GM18873 (cell line): ENCODE data around the gene APC.

ENCODE experiments used
- ATAC-seq: cut with Tn5 transposase; IDR thresholded peaks from one replicate; pipeline ENCODE4 v1.9.1; 2021; ENCODE audit warnings: mild to moderate bottlenecking, moderate library complexity, moderate number of reproducible peaks; ENCODE audit not compliant: unreplicated experiment, low FRiP score

Gene APC

GRCh38 chr5:112776301-112776856 lies 38.7 kb downstream of the APC start:
- ATAC-seq = no peak

DNA sequence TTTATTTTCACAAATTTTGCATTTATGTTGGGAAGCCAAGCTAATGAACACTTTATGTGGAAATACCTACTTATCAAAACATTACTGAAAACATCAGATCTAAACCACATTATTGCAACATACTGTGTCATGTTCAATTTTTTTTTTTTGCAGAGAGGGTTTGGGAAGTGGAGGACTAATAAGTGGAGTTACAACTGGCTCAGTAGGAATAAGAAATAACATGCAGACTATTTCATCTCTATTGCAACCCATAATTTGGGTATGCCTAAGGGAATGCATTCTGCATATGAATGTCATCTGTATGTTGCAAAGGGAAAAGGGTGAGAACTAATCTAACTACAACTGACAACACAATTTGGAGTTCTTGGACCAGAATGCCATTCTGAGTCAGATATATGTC lies 41.8 kb downstream of the APC start:
- no peak for ATAC-seq

DNA sequence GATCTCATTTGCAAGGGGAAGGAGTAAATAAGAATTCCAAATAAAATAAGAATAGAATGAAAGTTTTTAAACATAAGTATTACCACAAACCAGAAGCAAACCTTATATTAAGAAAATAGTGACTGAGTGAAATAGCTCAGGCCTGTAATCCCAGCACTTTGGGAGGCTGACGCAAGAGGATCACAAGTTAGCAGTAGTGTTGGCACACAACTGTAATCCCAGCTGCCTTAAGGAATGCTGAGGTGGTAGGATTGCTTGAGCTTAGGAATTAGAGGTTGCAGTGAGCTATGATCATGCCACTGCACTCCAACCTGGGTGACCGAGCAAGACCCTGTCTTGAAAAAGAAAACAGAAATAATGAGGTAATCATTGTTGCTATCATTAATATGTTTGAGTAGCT lies 47.0 kb downstream of the APC start:
- ATAC-seq = no peak

DNA sequence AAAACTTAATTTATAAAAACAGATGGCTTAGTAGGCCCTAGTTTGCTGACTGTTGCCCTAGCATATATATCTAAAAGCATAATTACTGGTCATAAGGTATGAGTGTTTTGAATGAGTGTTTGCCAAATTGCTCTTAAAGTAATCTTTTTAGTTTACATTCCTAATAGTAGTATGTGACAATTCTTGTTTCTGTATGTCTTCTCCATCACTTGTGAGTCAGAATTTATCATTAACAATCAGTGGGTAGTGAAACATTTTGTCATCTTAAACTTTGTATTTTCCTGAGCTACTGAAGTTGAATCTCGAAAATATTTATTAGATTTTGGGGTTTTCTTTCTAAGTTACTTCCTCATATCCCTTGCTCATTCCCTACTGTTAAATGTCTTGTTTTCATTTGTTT lies 49.6 kb downstream of the APC start:
- no peak for ATAC-seq

DNA sequence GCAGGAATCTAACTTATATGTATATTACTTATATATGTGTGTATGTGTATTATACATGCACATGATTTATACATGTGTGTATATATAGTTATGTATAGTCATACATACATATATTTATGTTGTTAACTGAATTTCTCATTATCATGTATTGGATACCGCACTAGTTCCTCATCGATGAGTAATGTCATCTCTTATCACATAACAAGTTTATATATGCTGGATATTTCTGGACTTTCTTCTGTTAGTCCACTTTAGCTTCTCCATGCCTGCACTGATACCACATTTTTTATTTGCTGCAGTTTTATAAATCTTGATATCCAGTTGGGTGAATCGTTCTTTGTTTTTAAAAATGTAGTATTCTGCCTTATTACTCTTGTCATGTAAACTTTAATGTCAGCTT lies 50.2 kb downstream of the APC start:
- no peak for ATAC-seq

GRCh38 chr5:112793201-112793600 lies 55.5 kb downstream of the APC start:
- no peak for ATAC-seq

- no peak for ATAC-seq
Observed at GRCh38 chr5:112794410-112794809, 56.7 kb downstream of the APC start.

- no peak for ATAC-seq
Observed at GRCh38 chr5:112795342-112795741, 57.7 kb downstream of the APC start.

GRCh38 chr5:112795944-112796678 lies 58.4 kb downstream of the APC start:
- no peak for ATAC-seq

GRCh38 chr5:112799661-112800060 lies 62.0 kb downstream of the APC start:
- no peak for ATAC-seq

DNA sequence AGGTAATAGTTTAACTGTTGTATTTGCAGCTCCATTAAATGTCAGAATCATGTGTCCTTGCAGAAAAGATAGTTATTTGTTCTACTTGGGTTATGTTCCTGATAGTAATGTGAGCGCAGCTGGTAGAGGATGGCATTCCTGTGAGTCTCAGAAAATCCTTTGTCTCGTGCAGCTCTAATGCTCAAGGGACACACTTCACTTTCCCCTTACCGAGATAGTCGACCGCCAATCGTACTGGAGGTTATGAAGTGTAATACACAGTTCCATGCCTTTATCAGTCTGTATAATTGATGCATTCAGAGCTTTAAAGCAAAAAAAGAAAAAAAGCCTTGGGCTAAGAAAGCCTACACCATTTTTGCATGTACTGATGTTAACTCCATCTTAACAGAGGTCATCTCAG lies 63.2 kb downstream of the APC start:
- no peak for ATAC-seq

- ATAC-seq = no peak
Observed at GRCh38 chr5:112811023-112811422, 73.3 kb downstream of the APC start.

DNA sequence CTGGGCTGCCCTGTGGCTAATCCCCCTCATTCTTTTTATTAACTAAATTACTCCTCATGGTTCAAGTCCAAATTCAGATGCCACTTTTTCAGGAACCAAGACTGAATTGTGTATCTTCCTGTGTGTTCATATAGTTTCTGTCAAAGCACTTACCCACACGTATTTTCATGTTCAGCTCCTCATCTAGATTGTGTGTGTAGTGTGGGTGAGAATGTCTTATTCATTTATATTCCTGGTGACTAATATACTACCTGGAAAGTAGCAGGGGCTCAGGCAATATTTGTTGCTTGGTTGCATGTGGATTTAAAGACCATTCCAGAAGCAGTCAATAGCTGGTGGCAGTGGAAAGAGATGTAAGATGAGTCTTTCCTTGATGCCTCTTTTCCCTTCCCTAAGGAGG lies 74.9 kb downstream of the APC start:
- no peak for ATAC-seq

GRCh38 chr5:112820246-112820645 lies 82.6 kb downstream of the APC start:
- ATAC-seq = no peak

GRCh38 chr5:112822456-112822855 lies 84.8 kb downstream of the APC start:
- ATAC-seq = no peak

- ATAC-seq = no peak
Observed at GRCh38 chr5:112823181-112823580, 85.5 kb downstream of the APC start.

DNA sequence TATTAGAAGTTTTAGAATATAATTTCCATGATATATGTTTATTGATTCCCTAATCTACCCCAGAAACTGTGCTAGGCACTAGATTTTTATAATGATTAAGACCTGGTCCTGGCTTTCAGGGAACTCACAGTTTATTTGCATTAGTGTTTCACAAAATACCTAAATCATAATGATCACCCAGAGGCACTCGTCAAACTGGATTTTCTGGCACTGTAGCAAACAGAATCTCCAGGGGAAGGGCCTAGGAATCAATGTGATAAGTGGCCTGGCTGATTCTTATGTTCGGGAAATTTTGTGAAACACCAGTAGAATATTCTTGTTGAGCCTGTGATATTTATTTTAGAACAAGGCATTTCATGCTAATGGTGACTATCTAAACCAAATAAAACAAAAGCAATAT lies 86.0 kb downstream of the APC start:
- ATAC-seq = no peak

DNA sequence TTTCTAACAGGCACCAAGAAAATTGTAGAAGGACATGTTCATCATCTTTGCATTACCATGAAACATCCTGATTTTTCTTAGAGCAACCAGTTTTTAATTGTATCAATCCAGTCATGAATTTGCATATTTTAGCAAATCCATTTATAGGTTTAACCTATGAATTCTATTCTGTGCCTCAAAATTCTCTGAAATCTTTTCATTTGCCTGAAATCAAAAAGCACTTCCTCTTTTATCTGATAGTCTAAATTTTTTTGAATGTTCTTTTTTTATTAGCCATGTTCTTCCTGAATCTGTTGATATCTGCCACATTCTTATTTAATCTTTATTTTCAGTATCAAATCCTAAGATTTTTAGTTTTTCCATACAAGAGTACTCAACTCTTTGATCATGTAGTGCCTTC lies 86.5 kb downstream of the APC start:
- no peak for ATAC-seq

- ATAC-seq = no peak
Observed at GRCh38 chr5:112830378-112830777, 92.7 kb downstream of the APC start.

DNA sequence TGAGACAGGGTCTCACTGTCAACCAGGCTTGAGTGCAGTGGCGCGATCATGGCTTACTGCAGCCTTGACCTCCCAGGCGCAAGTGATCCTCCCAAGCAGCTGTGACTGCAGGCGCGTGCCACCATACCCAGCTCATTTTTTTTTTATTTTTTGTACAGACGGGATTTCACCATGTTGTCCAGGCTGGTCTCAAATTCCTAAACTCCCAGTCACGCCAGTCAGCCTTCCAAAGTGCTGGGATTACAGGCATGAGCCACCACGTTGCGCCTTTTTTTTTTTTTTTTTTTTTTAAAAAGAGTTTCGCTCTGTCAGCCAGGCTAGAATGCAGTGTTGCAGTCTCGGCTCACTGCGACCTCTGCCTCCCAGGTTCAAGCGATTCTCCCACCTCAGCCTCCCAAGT lies 96.3 kb downstream of the APC start:
- ATAC-seq = no peak

DNA sequence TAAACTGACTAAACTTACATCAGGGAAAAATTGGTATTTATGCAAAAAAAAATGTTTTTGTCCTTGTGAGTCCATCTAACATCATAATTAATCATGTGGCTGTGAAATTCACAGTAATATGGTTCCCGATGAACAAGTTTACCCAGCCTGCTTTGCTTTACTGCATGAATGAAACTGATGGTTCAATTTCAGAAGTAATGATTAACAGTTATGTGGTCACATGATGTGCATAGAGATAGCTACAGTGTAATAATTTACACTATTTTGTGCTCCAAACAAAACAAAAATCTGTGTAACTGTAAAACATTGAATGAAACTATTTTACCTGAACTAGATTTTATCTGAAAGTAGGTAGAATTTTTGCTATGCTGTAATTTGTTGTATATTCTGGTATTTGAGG lies 106.8 kb downstream of the APC start:
- no peak for ATAC-seq

DNA sequence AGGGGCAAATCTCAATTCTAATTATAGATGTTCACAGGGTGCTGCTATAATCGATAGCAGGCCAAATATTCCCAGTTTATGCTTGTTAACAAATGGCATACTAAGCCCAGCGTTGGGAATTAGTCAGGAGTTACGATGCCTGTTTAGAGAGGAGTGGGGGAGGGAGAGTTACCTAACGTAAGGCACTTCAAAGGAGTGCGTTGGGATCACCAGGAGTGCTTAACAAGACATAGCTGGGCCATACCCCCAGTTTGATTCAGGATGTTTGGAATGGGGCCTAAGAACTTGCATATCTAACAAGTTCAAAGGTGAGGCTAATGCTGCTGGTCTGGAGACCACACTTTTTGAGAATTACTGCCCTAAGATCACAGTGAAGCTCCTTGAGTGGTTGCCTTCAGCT lies 108.9 kb downstream of the APC start:
- ATAC-seq = no peak

DNA sequence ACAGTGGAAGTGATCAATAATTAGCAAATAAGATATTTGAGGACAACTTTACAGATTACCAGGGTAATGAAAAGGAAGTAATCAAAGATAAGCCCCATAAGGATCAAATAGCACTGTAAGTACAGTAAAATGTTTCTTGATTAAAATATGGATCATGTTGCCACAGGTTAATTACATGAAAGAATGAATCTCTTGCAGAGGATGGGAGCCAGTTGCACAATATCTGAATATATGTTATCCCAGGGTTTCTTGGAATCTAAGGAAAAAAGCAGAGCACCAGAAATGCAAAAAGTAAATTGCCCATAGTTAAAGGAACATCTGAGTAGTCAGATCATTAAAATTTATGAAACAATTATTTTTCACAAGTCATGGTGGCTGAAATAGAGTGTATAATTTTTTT lies 109.6 kb downstream of the APC start:
- no peak for ATAC-seq
